ENCODE data around the gene CEP63.
"Not testable (repeated sequence)": the region's sequence is repeated elsewhere in the genome, so short reads cannot be mapped to it uniquely, and the experiment has no call there.

Gene CEP63

GRCh38 chr3:134590766-134591165, 104.9 kb downstream of the CEP63 start:
- no peak for DNase-seq

GRCh38 chr3:134592806-134593205, 106.9 kb downstream of the CEP63 start:
- no peak for DNase-seq

- no peak for DNase-seq
Observed at GRCh38 chr3:134594331-134594741, 108.5 kb downstream of the CEP63 start.

GRCh38 chr3:134594986-134595385, 109.1 kb downstream of the CEP63 start:
- not testable (repeated sequence) for DNase-seq

GRCh38 chr3:134597390-134597970, 111.6 kb downstream of the CEP63 start:
- no peak for DNase-seq

- DNase-seq: no peak
Observed at GRCh38 chr3:134598763-134599545, 113.1 kb downstream of the CEP63 start.

- DNase-seq: no peak
Observed at GRCh38 chr3:134600206-134600605, 114.3 kb downstream of the CEP63 start.

- DNase-seq: peak; percentile 52 to 67
Observed at GRCh38 chr3:134600685-134601463, 115.0 kb downstream of the CEP63 start.

- DNase-seq: peak in 1 of 2 donors; percentile 63
Observed at GRCh38 chr3:134601539-134602439, 115.9 kb downstream of the CEP63 start.

GRCh38 chr3:134602440-134602814, 116.6 kb downstream of the CEP63 start:
- no peak for DNase-seq

- DNase-seq: no peak
Observed at GRCh38 chr3:134603480-134603879, 117.6 kb downstream of the CEP63 start.

- DNase-seq: no peak
Observed at GRCh38 chr3:134603956-134604355, 118.1 kb downstream of the CEP63 start.

- no peak for DNase-seq
Observed at GRCh38 chr3:134605556-134605955, 119.7 kb downstream of the CEP63 start.

- DNase-seq: no peak
Observed at GRCh38 chr3:134606033-134607025, 120.5 kb downstream of the CEP63 start.

- DNase-seq: no peak
Observed at GRCh38 chr3:134607054-134608022, 121.5 kb downstream of the CEP63 start.

GRCh38 chr3:134608023-134608770, 122.3 kb downstream of the CEP63 start:
- no peak for DNase-seq

- no peak for DNase-seq
Observed at GRCh38 chr3:134608771-134609435, 123.0 kb downstream of the CEP63 start.

GRCh38 chr3:134609821-134610431, 124.1 kb downstream of the CEP63 start:
- DNase-seq: no peak
